SU-DHL-6 (cell line): ENCODE results near the gene MAGI3.
"Not testable (repeated sequence)": the region's sequence is repeated elsewhere in the genome, so short reads cannot be mapped to it uniquely, and the experiment has no call there.

Source experiments
- H2AFZ ChIP-seq: fragments of 200-600 bp; sonication (generic); 2 replicates; pipeline ENCODE4 v1.6.1; 2014; ENCODE audit warnings: low read depth, mild to moderate bottlenecking, moderate library complexity, mixed read lengths, antibody characterized with exemption, low read length; ENCODE audit not compliant: severe bottlenecking
- H3F3A ChIP-seq: fragments of 200-600 bp; shearing (Covaris generic); 2 replicates; pipeline ENCODE4 v1.6.0; 2016; ENCODE audit warnings: antibody characterized with exemption, mild to moderate bottlenecking; ENCODE audit not compliant: insufficient read depth
- H3K27ac ChIP-seq: fragments of 200-600 bp; sonication (generic); 2 replicates; pipeline ENCODE4 v1.5.1; 2016; ENCODE audit warnings: low read depth, mild to moderate bottlenecking, low read length, moderate library complexity, mixed read lengths
- H3K27me3 ChIP-seq: fragments of 200-600 bp; sonication (generic), shearing (Covaris generic); 2 replicates; pipeline ENCODE4 v1.6.0; 2014; ENCODE audit warnings: mild to moderate bottlenecking, low read length
- H3K36me3 ChIP-seq: fragments of 200-600 bp; sonication (generic); 2 replicates; pipeline ENCODE4 v1.6.1; 2014; ENCODE audit warnings: mild to moderate bottlenecking, low read length, mixed read lengths
- H3K4me2 ChIP-seq: fragments of 300-600, 200-600 bp; shearing (Covaris generic), sonication (generic); 2 replicates; pipeline ENCODE4 v1.6.0; 2014; ENCODE audit warnings: low read length, low read depth, mild to moderate bottlenecking; ENCODE audit not compliant: poor library complexity, severe bottlenecking
- H3K4me3 ChIP-seq: fragments of 200-600 bp; sonication (generic); 2 replicates; pipeline ENCODE4 v1.5.1; 2014; ENCODE audit warnings: antibody characterized with exemption, low read length, mild to moderate bottlenecking, mixed read lengths; ENCODE audit not compliant: insufficient read depth, poor library complexity, severe bottlenecking
- H3K79me2 ChIP-seq: fragments of 200-600 bp; sonication (generic); 2 replicates; pipeline ENCODE4 v1.6.1; 2014; ENCODE audit warnings: mild to moderate bottlenecking, low read length, moderate library complexity; ENCODE audit not compliant: insufficient read depth
- H3K9ac ChIP-seq: fragments of 200-600 bp; sonication (generic); 2 replicates; pipeline ENCODE4 v1.7.0; 2014; ENCODE audit warnings: mild to moderate bottlenecking, low read length
- H3K9me2 ChIP-seq: fragments of 200-600 bp; sonication (generic); replicated peaks from 2 replicates; pipeline ENCODE4 v1.6.1; 2014; ENCODE audit warnings: low read length; ENCODE audit not compliant: insufficient read depth
- H3K9me3 ChIP-seq: fragments of 200-600 bp; sonication (generic); 2 replicates; pipeline ENCODE4 v1.6.1; 2014; ENCODE audit warnings: low read length, mixed read lengths; ENCODE audit not compliant: insufficient read depth
- H4K20me1 ChIP-seq: fragments of 200-600 bp; sonication (generic); 2 replicates; pipeline ENCODE4 v1.6.1; 2014; ENCODE audit warnings: low read depth, mild to moderate bottlenecking, antibody characterized with exemption, low read length, moderate library complexity, mixed read lengths
- CTCF ChIP-seq: fragments of 200-600 bp; sonication (generic); IDR thresholded peaks from one replicate; pipeline ENCODE4 v1.5.1; 2017; ENCODE audit warnings: antibody characterized with exemption, mild to moderate bottlenecking, low read length, moderate library complexity; ENCODE audit not compliant: insufficient read depth, poor library complexity, severe bottlenecking
- EZH2phosphoT487 ChIP-seq: fragments of 200-600 bp; sonication (generic), shearing (Covaris generic); conservative IDR thresholded peaks from 2 replicates; pipeline ENCODE4 v1.6.1; 2018; ENCODE audit warnings: mild to moderate bottlenecking, antibody characterized with exemption, low read length, moderate library complexity, mixed read lengths

MAGI3 gene

GRCh38 chr1:113508364-113509164 is 118.2 kb downstream of the MAGI3 start:
- no peaks in the 10 kb centered on the region for H3K27me3 ChIP-seq
- no peaks in the 10 kb centered on the region for H3K9me2 ChIP-seq
- H4K20me1 ChIP-seq = no peaks in the 10 kb centered on the region
- no peak overlapping the region for H2AFZ ChIP-seq
- H3K36me3 ChIP-seq = no peaks in the 10 kb centered on the region
- TF ChIP-seq CTCF (no peak), EZH2phosphoT487 (no peak)
- H3K9ac ChIP-seq = no peak overlapping the region
- no peak overlapping the region for H3K27ac ChIP-seq
- no peak overlapping the region for H3K4me2 ChIP-seq
- H3F3A ChIP-seq = no peaks in the 10 kb centered on the region; the same call in 1 of the 2 replicates
- H3K9me3 ChIP-seq = peaks cover 15% of the 10 kb centered on the region; the same call in 1 of the 2 replicates
- H3K79me2 ChIP-seq = no peaks in the 10 kb centered on the region
- no peak overlapping the region for H3K4me3 ChIP-seq

GRCh38 chr1:113509766-113510165 is 119.5 kb downstream of the MAGI3 start:
- not testable (repeated sequence) for H3K27ac ChIP-seq, H2AFZ ChIP-seq, H3K4me3 ChIP-seq, H3F3A ChIP-seq, H3K4me2 ChIP-seq, H3K36me3 ChIP-seq, H4K20me1 ChIP-seq, H3K27me3 ChIP-seq, H3K9me2 ChIP-seq, H3K9ac ChIP-seq, H3K79me2 ChIP-seq
- H3K9me3 ChIP-seq = peaks cover 15% of the 10 kb centered on the region; the same call in 1 of the 2 replicates

GRCh38 chr1:113511269-113511668 is 121.0 kb downstream of the MAGI3 start:
- H3K9ac ChIP-seq = no peak overlapping the region
- H3K4me2 ChIP-seq = no peak overlapping the region
- no peaks in the 10 kb centered on the region for H3K79me2 ChIP-seq
- H3K36me3 ChIP-seq = no peaks in the 10 kb centered on the region
- no peak overlapping the region for H3K27ac ChIP-seq
- no peak overlapping the region for H2AFZ ChIP-seq
- H3K9me2 ChIP-seq = no peaks in the 10 kb centered on the region
- H3K27me3 ChIP-seq = no peaks in the 10 kb centered on the region
- no peak overlapping the region for H3K4me3 ChIP-seq
- H3F3A ChIP-seq = no peaks in the 10 kb centered on the region
- TF ChIP-seq EZH2phosphoT487 = no peak
- no peak for TF ChIP-seq CTCF
- H4K20me1 ChIP-seq = no peaks in the 10 kb centered on the region
- peaks cover 15% of the 10 kb centered on the region; the same call in 1 of the 2 replicates for H3K9me3 ChIP-seq

- no peaks in the 10 kb centered on the region for H3K9me2 ChIP-seq
- no peak overlapping the region for H3K9ac ChIP-seq
- H3K36me3 ChIP-seq = no peaks in the 10 kb centered on the region
- TF ChIP-seq CTCF (no peak), EZH2phosphoT487 (no peak)
- H4K20me1 ChIP-seq = no peaks in the 10 kb centered on the region
- peaks cover 13% of the 10 kb centered on the region; the same call in 1 of the 2 replicates for H3K9me3 ChIP-seq
- H3F3A ChIP-seq = no peaks in the 10 kb centered on the region
- H3K4me3 ChIP-seq = no peak overlapping the region
- no peaks in the 10 kb centered on the region for H3K79me2 ChIP-seq
- H3K4me2 ChIP-seq = no peak overlapping the region
- no peak overlapping the region for H2AFZ ChIP-seq
- H3K27ac ChIP-seq = no peak overlapping the region
- no peaks in the 10 kb centered on the region for H3K27me3 ChIP-seq
Measured at GRCh38 chr1:113515498-113515897, 125.2 kb downstream of the MAGI3 start.
